Daoy (cell line): ENCODE measurements around the gene SC5D. TPM values are rescaled to one million over a fixed set of nuclear protein-coding genes. Genes with fewer than 3 reads are reported as not detected.

ENCODE experiments used
- DNase-seq: peaks from one replicate; pipeline ENCODE4 v3.0.0-alpha.2; 2015; ENCODE audit warnings: low read depth
- total RNA-seq: library from RNA; depleted of rRNA; stranded (reverse); fragments of >200 nt; shearing (Covaris generic); gene quantifications from 2 replicates; pipeline ENCODE4 v1.2.3, GENCODE V29; 2014; rRNA removed

Gene SC5D
- 26.5 and 39.3 TPM in 2 replicates for total RNA-seq

- DNase-seq, result peak; percentile 96
Observed at GRCh38 chr11:121292495-121293287, at the start of gene SC5D. SC5D (plus strand) TSS chr11:121292771; CDS start chr11:121303376, 10,605 bp downstream.

GRCh38 chr11:121244884-121245283 lies 47.7 kb upstream of the SC5D start:
- no peak for DNase-seq

- DNase-seq, result no peak
Observed at GRCh38 chr11:121246021-121246768, 46.4 kb upstream of the SC5D start.

- no peak for DNase-seq
Observed at GRCh38 chr11:121246769-121247035, 45.9 kb upstream of the SC5D start.

- DNase-seq, result no peak
Observed at GRCh38 chr11:121248496-121248895, 44.1 kb upstream of the SC5D start.

GRCh38 chr11:121249039-121249663 lies 43.4 kb upstream of the SC5D start:
- peak; percentile 61 for DNase-seq

GRCh38 chr11:121250843-121251242 lies 41.7 kb upstream of the SC5D start:
- DNase-seq, result no peak

- DNase-seq, result no peak
Observed at GRCh38 chr11:121253951-121254350, 38.6 kb upstream of the SC5D start.

GRCh38 chr11:121254756-121255155 lies 37.8 kb upstream of the SC5D start:
- DNase-seq, result no peak

- DNase-seq, result no peak
Observed at GRCh38 chr11:121255473-121256125, 37.0 kb upstream of the SC5D start.

GRCh38 chr11:121257289-121257688 lies 35.3 kb upstream of the SC5D start:
- no peak for DNase-seq

- DNase-seq, result no peak
Observed at GRCh38 chr11:121257976-121258375, 34.6 kb upstream of the SC5D start.

- DNase-seq, result no peak
Observed at GRCh38 chr11:121265586-121265985, 27.0 kb upstream of the SC5D start.

GRCh38 chr11:121268581-121268980 lies 24.0 kb upstream of the SC5D start:
- DNase-seq, result no peak

- no peak for DNase-seq
Observed at GRCh38 chr11:121270001-121270678, 22.4 kb upstream of the SC5D start.

- DNase-seq, result no peak
Observed at GRCh38 chr11:121274332-121274991, 18.1 kb upstream of the SC5D start.

- DNase-seq, result no peak
Observed at GRCh38 chr11:121281698-121282097, 10.9 kb upstream of the SC5D start.

GRCh38 chr11:121282386-121282785 lies 10.2 kb upstream of the SC5D start:
- DNase-seq, result peak; percentile 17

GRCh38 chr11:121282886-121283502 lies 9.6 kb upstream of the SC5D start:
- no peak for DNase-seq

GRCh38 chr11:121291319-121291718 lies 1.3 kb upstream of the SC5D start:
- DNase-seq, result no peak
